Effector memory CD4-positive, alpha-beta T cell (primary cell): Measurements from ENCODE around the gene PROB1.
"Not testable (repeated sequence)": the region's sequence is repeated elsewhere in the genome, so short reads cannot be mapped to it uniquely, and the experiment has no call there.

Experiments
- DNase-seq, 3 donors: peaks; one replicate each; pipeline ENCODE4 v3.0.0-alpha.2; 2020
- H3K27ac ChIP-seq: 2 replicates; pipeline ENCODE4 v1.7.0; 2013; ENCODE audit warnings: mild to moderate bottlenecking, low read length, moderate library complexity; ENCODE audit not compliant: insufficient read depth, poor library complexity, severe bottlenecking
- H3K27me3 ChIP-seq: replicated peaks from 2 replicates; pipeline ENCODE4 v1.7.0; 2013; ENCODE audit warnings: mild to moderate bottlenecking, low read length; ENCODE audit not compliant: insufficient read depth, control insufficient read depth, poor library complexity, severe bottlenecking
- H3K36me3 ChIP-seq: 2 replicates; pipeline ENCODE4 v1.7.0; 2013; ENCODE audit warnings: mild to moderate bottlenecking, low read length, moderate library complexity; ENCODE audit not compliant: control insufficient read depth, insufficient read depth
- H3K4me1 ChIP-seq: 2 replicates; pipeline ENCODE4 v1.7.0; 2013; ENCODE audit warnings: low read length, mild to moderate bottlenecking; ENCODE audit not compliant: control insufficient read depth, insufficient read depth, poor library complexity, severe bottlenecking
- H3K4me3 ChIP-seq: 2 replicates; pipeline ENCODE4 v1.7.0; 2013; ENCODE audit warnings: low read length, low read depth, mild to moderate bottlenecking; ENCODE audit not compliant: insufficient read depth, poor library complexity, severe bottlenecking
- H3K9me3 ChIP-seq: 2 replicates; pipeline ENCODE4 v1.7.0; 2013; ENCODE audit warnings: mild to moderate bottlenecking, low read length, moderate library complexity; ENCODE audit not compliant: control insufficient read depth
- total RNA-seq, 3 donors: gene quantifications; one replicate each; lab custom pipeline; 2026; lab: John Stamatoyannopoulos, UW

Gene PROB1
- 1.7 to 3.1 (median 1.9) reads per million in 3 donors for total RNA-seq

GRCh38 chr5:139394654-139395566, at the start of gene PROB1:
Gene PROB1 (minus strand): TSS chr5:139395104. CDS start chr5:139395081, 23 bp downstream.
- Histone ChIP-seq H3K27ac (no peak within 1 kb of the TSS), H3K27me3 (no peaks in the 10 kb centered on the region), H3K4me3 (peak within 1 kb of the TSS; percentile 87), H3K9me3 (no peaks in the 10 kb centered on the region), H3K4me1 (peaks cover 42% of the 10 kb centered on the region), H3K36me3 (no peaks in the 10 kb centered on the region)
- DNase-seq = no peak

- H3K27ac ChIP-seq = peak overlapping the region; percentile 53
- peaks cover 24% of the 10 kb centered on the region for H3K4me1 ChIP-seq
- H3K36me3 ChIP-seq = no peaks in the 10 kb centered on the region
- DNase-seq = peak in 2 of 3 donors; percentile 31 to 43
- no peaks in the 10 kb centered on the region for H3K27me3 ChIP-seq
- no peak overlapping the region for H3K4me3 ChIP-seq
- H3K9me3 ChIP-seq = no peaks in the 10 kb centered on the region
Observed at GRCh38 chr5:139443831-139444453, 49.0 kb upstream of the PROB1 start.

GRCh38 chr5:139440416-139440815, 45.5 kb upstream of the PROB1 start:
- H3K27ac ChIP-seq, DNase-seq, H3K9me3 ChIP-seq, H3K27me3 ChIP-seq, H3K36me3 ChIP-seq, H3K4me3 ChIP-seq: not testable (repeated sequence)
- peaks cover 32% of the 10 kb centered on the region for H3K4me1 ChIP-seq

GRCh38 chr5:139439013-139439903, 44.4 kb upstream of the PROB1 start, which contains the start of gene DNAJC18:
Gene DNAJC18 (minus strand): TSS chr5:139439525. CDS start chr5:139439445, 80 bp downstream.
- peak within 1 kb of the TSS; percentile 99 for H3K27ac ChIP-seq
- no peaks in the 10 kb centered on the region for H3K36me3 ChIP-seq
- DNase-seq = peak; percentile 84 to 88 (median 84)
- H3K4me1 ChIP-seq = peaks cover 30% of the 10 kb centered on the region
- peak within 1 kb of the TSS; percentile 81 for H3K4me3 ChIP-seq
- no peaks in the 10 kb centered on the region for H3K9me3 ChIP-seq
- no peaks in the 10 kb centered on the region for H3K27me3 ChIP-seq

- Histone ChIP-seq H3K9me3 (no peaks in the 10 kb centered on the region), H3K27me3 (no peaks in the 10 kb centered on the region), H3K4me3 (peak overlapping the region; percentile 81), H3K4me1 (peaks cover 24% of the 10 kb centered on the region), H3K36me3 (no peaks in the 10 kb centered on the region), H3K27ac (peak overlapping the region; percentile 99)
- no peak for DNase-seq
Observed at GRCh38 chr5:139438707-139439012, 43.8 kb upstream of the PROB1 start.

- Histone ChIP-seq H3K9me3 (no peaks in the 10 kb centered on the region), H3K27me3 (no peaks in the 10 kb centered on the region), H3K4me3 (no peak overlapping the region), H3K4me1 (peaks cover 19% of the 10 kb centered on the region), H3K36me3 (no peaks in the 10 kb centered on the region), H3K27ac (no peak overlapping the region)
- DNase-seq = no peak
Observed at GRCh38 chr5:139435676-139436075, 40.8 kb upstream of the PROB1 start.

GRCh38 chr5:139431706-139432105, 36.8 kb upstream of the PROB1 start:
- Histone ChIP-seq H3K27ac (no peak overlapping the region), H3K4me3 (no peak overlapping the region), H3K36me3 (no peaks in the 10 kb centered on the region), H3K4me1 (no peaks in the 10 kb centered on the region), H3K9me3 (no peaks in the 10 kb centered on the region), H3K27me3 (no peaks in the 10 kb centered on the region)
- no peak for DNase-seq

- H3K27ac ChIP-seq = no peak overlapping the region
- no peak for DNase-seq
- no peaks in the 10 kb centered on the region for H3K36me3 ChIP-seq
- no peaks in the 10 kb centered on the region for H3K9me3 ChIP-seq
- no peaks in the 10 kb centered on the region for H3K27me3 ChIP-seq
- H3K4me3 ChIP-seq = no peak overlapping the region
- no peaks in the 10 kb centered on the region for H3K4me1 ChIP-seq
Observed at GRCh38 chr5:139430015-139430414, 35.1 kb upstream of the PROB1 start.

- H3K4me3 ChIP-seq = no peak overlapping the region
- H3K36me3 ChIP-seq = no peaks in the 10 kb centered on the region
- DNase-seq = no peak
- H3K9me3 ChIP-seq = no peaks in the 10 kb centered on the region
- H3K27ac ChIP-seq = no peak overlapping the region
- H3K4me1 ChIP-seq = no peaks in the 10 kb centered on the region
- H3K27me3 ChIP-seq = no peaks in the 10 kb centered on the region
Observed at GRCh38 chr5:139426203-139426885, 31.4 kb upstream of the PROB1 start.
